ENCODE results near the gene HCLS1.

DNA sequence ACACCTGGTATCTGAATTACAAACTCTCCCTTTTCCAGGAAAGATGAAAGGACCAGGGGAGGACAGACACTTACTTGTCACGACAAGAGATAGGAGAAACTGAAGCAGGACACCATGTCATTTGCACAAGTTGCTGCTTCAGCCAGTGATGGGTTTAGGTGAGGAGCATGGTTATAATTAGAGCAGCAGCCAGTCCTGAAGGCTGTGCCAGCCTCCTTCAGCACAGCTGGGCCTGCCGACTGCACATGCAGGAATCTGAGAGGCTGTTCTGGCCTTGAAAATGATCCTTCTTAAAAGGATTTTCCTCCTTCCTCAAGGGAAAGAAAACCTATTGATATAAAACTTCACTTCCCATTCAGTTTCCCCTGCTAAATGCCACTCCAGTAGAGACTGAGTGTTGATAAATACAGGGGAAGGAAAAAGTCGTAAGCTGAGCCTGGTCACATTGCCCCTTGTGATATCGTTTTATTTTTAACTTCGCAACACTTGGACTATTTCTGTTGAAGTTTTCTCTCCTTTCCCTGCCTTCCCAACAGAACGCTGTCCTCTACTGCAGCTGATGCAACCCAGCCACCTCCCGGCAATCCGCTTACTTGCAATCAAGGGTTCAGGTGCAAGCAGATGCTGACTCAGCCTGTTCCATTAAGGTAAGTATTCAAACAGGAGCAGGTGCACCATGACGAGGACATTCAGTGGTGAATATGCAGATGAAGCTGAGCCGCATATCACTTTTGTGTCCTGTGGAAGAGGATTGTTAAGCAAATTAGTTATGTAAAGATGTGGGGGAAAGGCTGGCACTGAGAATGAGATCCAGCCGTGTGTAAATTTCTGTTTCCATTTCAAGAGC, 67.6 kb downstream of the HCLS1 start, which contains the start of gene FBXO40:
- TF ChIP-seq, protein P1, sequence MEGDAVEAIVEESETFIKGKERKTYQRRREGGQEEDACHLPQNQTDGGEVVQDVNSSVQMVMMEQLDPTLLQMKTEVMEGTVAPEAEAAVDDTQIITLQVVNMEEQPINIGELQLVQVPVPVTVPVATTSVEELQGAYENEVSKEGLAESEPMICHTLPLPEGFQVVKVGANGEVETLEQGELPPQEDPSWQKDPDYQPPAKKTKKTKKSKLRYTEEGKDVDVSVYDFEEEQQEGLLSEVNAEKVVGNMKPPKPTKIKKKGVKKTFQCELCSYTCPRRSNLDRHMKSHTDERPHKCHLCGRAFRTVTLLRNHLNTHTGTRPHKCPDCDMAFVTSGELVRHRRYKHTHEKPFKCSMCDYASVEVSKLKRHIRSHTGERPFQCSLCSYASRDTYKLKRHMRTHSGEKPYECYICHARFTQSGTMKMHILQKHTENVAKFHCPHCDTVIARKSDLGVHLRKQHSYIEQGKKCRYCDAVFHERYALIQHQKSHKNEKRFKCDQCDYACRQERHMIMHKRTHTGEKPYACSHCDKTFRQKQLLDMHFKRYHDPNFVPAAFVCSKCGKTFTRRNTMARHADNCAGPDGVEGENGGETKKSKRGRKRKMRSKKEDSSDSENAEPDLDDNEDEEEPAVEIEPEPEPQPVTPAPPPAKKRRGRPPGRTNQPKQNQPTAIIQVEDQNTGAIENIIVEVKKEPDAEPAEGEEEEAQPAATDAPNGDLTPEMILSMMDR (IDR thresholded peaks at IDR 0.05): no peak
- no peak for TF ChIP-seq POLR2A (IDR thresholded peaks at IDR 0.05)

Measured in prostate gland (tissue), 2 donors.